ENCODE measurements around the gene GZMM. TPM values are rescaled to one million over a fixed set of nuclear protein-coding genes. Genes with fewer than 3 reads are reported as not detected.

The GZMM gene
- polyA plus RNA-seq, 3 donors = 0.32 to 1.4 (median 0.48) TPM

DNA sequence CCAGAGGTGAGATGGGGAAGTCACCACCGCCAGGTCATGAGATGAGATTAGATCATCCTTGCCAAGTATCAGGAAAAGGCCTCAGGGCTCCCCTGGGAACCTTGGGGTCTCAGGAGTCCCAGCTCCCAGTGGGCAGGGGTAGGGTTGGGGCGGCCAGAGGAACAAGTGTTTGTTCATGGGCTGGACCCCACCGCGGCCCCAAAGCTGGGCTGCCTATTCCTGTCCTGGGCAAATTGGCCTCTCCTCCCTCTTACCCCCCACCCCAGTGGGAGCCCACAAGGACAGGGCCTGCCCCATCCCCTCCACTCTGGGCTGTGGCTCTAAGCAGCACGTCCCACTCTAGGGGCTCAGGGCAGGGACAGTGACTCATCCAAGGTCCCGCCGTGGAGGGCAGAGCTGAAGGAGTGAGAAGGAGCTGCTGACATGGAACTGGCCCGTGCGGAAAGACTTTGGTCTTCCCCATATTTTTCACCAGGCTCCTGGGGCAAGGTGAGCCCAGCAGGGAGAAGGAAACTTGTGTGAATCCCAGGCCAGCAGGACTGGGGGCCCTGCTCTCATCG, 41.8 kb downstream of the GZMM start:
- no peak overlapping the region for H3K4me2 ChIP-seq (replicated peaks; ENCODE audit: extremely low read depth, low read length, poor library complexity, severe bottlenecking)
- H2AFZ ChIP-seq (ENCODE audit: insufficient read depth, low read depth, low read length, poor library complexity, severe bottlenecking) = no peak overlapping the region
- Mint-ChIP-seq H3K4me1 (peaks cover 8% of the 10 kb centered on the region), H3K27ac (no peak overlapping the region), H3K9me3 (peaks cover 0 to 11% (median 3%) of the 10 kb centered on the region in 7 donors), H3K27me3 (ENCODE audit: low read depth in 3 of 3) (peaks cover 34 to 44% (median 39%) of the 10 kb centered on the region in 3 donors), H3K4me3 (no peak overlapping the region), H3K36me3 (peaks cover 7 to 19% of the 10 kb centered on the region in 2 donors)
- H3K9me3 ChIP-seq (replicated peaks in 1 of 2; ENCODE audit: control insufficient read depth in 1 of 2, insufficient read depth in 1 of 2, low read length in 2 of 2) = peaks cover 0 to 6% of the 10 kb centered on the region in 2 donors
- TF ChIP-seq, protein P1, sequence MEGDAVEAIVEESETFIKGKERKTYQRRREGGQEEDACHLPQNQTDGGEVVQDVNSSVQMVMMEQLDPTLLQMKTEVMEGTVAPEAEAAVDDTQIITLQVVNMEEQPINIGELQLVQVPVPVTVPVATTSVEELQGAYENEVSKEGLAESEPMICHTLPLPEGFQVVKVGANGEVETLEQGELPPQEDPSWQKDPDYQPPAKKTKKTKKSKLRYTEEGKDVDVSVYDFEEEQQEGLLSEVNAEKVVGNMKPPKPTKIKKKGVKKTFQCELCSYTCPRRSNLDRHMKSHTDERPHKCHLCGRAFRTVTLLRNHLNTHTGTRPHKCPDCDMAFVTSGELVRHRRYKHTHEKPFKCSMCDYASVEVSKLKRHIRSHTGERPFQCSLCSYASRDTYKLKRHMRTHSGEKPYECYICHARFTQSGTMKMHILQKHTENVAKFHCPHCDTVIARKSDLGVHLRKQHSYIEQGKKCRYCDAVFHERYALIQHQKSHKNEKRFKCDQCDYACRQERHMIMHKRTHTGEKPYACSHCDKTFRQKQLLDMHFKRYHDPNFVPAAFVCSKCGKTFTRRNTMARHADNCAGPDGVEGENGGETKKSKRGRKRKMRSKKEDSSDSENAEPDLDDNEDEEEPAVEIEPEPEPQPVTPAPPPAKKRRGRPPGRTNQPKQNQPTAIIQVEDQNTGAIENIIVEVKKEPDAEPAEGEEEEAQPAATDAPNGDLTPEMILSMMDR (IDR thresholded peaks at IDR 0.05) = no peak
- 82% methylated on average over 8 of the region's 10 CpGs for WGBS (ENCODE audit: insufficient coverage)
- H3K27ac ChIP-seq (ENCODE audit: low read depth in 1 of 2, low read length in 2 of 2) = no peak overlapping the region
- H3K27me3 ChIP-seq (ENCODE audit: control insufficient read depth in 2 of 2, insufficient read depth in 2 of 2, low read length in 2 of 2) = peaks cover 8 to 34% of the 10 kb centered on the region in 2 donors
- H3K4me1 ChIP-seq (ENCODE audit: control insufficient read depth in 1 of 2, insufficient read depth in 2 of 2, low read length in 2 of 2) = no peaks in the 10 kb centered on the region
- H3K36me3 ChIP-seq (replicated peaks in 1 of 2; ENCODE audit: control insufficient read depth in 1 of 2, insufficient read depth in 2 of 2, low read length in 2 of 2) = peaks cover 20 to 29% of the 10 kb centered on the region in 2 donors
- intact Hi-C loops (cut with micrococcal nuclease) = loop anchor here in 1 of 2 donors (2.0 kb wide), 1 partner anchor 149 kb away; no protein-coding TSS in a partner anchor
- DNase-seq = no peak
- no peaks in the 10 kb centered on the region for H3K79me2 ChIP-seq (ENCODE audit: insufficient read depth, low read length)
- peaks cover 36% of the 10 kb centered on the region for H4K20me1 ChIP-seq (ENCODE audit: insufficient read depth, low read length)
- no peak overlapping the region for H3K4me3 ChIP-seq (replicated peaks in 1 of 3; ENCODE audit: low read depth in 2 of 3, low read length in 3 of 3)
- H3K9ac ChIP-seq (ENCODE audit: insufficient read depth, low read length, poor library complexity, severe bottlenecking) = no peak overlapping the region

DNA sequence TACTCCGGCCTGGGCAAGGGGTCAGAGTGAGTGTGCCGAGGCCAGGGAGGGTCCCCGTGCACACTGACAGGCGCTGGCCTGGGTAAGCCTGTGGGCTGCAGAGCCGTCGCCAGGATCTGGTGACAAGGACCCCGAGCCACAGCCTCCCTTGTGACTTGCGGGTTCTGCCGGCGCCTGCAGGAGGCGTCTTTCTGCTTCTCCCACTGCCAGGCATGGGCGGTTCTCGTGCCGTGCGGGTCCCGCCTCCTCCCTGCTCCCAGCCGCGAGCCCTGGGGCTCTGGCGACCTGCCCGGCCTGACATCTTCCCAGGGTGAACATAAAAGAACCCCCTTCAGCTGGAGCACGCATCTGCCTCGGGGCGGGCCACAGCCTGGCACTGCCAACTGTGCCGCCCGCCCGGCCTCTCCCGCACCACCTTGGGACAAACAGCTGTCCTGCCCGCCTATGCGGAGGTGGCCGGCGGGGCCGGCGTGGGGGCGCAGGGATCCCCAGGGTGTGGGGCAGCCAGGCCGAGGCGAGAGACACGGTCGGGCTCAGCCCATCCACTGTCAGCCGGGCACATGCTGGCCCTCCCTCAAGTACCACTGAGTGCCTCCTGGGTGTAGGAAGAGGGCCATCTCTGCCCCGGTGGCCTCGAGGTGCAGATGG, 44.4 kb downstream of the GZMM start:
- Histone ChIP-seq H3K4me2 (replicated peaks; ENCODE audit: extremely low read depth, low read length, poor library complexity, severe bottlenecking) (no peak overlapping the region), H4K20me1 (ENCODE audit: insufficient read depth, low read length) (peaks cover 16% of the 10 kb centered on the region), H3K4me1 (ENCODE audit: control insufficient read depth in 1 of 2, insufficient read depth in 2 of 2, low read length in 2 of 2) (no peaks in the 10 kb centered on the region), H3K27ac (ENCODE audit: low read depth in 1 of 2, low read length in 2 of 2) (no peak overlapping the region), H3K9me3 (replicated peaks in 1 of 2; ENCODE audit: control insufficient read depth in 1 of 2, insufficient read depth in 1 of 2, low read length in 2 of 2) (peaks cover 0 to 12% of the 10 kb centered on the region in 2 donors), H3K36me3 (replicated peaks in 1 of 2; ENCODE audit: control insufficient read depth in 1 of 2, insufficient read depth in 2 of 2, low read length in 2 of 2) (peaks cover 0 to 5% of the 10 kb centered on the region in 2 donors), H3K27me3 (ENCODE audit: control insufficient read depth in 2 of 2, insufficient read depth in 2 of 2, low read length in 2 of 2) (peaks cover 13 to 57% of the 10 kb centered on the region in 2 donors), H3K79me2 (ENCODE audit: insufficient read depth, low read length) (no peaks in the 10 kb centered on the region), H2AFZ (ENCODE audit: insufficient read depth, low read depth, low read length, poor library complexity, severe bottlenecking) (no peak overlapping the region), H3K9ac (ENCODE audit: insufficient read depth, low read length, poor library complexity, severe bottlenecking) (no peak overlapping the region), H3K4me3 (replicated peaks in 1 of 3; ENCODE audit: low read depth in 2 of 3, low read length in 3 of 3) (no peak overlapping the region)
- Mint-ChIP-seq H3K4me3 (peak overlapping the region in 1 of 2 donors; percentile 81), H3K36me3 (peaks cover under 1 to 3% of the 10 kb centered on the region in 2 donors), H3K4me1 (peaks cover 8% of the 10 kb centered on the region), H3K27me3 (ENCODE audit: low read depth in 3 of 3) (peaks cover 46 to 70% (median 61%) of the 10 kb centered on the region in 3 donors), H3K9me3 (peaks cover 0 to 18% (median 7%) of the 10 kb centered on the region in 7 donors), H3K27ac (no peak overlapping the region)
- intact Hi-C loops (cut with micrococcal nuclease) = no loop called here
- TF ChIP-seq, protein P1 (IDR thresholded peaks at IDR 0.05) = peak; percentile 60
- DNase-seq = peak in 2 of 3 donors; percentile 28 to 47
- 5% methylated on average over 34 of the region's 41 CpGs for WGBS (ENCODE audit: insufficient coverage)
